Measurements from ENCODE around the gene NEUROD1.

Gene NEUROD1

DNA sequence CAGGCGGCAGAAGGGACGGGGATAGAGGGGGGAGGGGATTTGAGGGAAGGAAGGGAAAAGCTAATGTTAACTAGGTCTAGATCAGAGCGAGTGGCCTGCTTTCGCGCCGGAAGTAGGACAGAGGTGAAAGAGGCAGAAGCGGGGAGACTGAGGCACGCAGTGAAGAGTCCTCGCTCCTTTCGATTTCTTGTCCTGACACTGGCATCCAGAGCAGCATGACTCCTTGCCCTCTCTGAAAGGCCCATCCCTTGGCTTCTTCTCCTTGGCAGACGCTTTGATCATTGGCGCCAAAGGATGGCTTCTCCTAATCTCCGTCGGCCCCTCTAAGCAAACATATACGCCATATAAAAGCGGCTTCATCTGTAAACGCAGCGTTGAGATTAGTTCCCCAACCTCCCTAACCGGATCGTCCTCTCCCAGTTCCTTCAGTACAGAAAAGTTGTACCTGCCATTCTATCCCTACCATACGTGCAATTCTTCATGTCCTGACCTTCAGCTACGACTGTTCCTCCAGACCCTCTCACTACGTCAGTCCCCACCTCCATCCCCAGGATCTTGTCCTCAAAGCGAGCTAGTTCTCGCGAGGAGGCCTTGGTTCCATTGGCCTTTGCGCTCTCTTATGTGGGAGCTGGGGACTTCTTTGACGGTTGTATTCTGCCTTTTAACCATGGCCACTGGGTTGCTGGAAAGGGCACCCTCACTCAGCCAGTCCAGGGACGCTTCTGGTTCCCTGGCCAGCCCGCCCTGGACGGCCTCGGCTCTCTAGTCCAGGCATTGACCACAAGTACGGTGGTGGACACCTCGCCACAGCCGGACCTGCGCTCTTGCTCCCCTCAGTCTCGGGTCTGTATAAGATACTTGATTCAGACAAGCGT is 857 bp upstream of the NEUROD1 start:
- no peak for DNase-seq (ENCODE audit: low read depth)

DNA sequence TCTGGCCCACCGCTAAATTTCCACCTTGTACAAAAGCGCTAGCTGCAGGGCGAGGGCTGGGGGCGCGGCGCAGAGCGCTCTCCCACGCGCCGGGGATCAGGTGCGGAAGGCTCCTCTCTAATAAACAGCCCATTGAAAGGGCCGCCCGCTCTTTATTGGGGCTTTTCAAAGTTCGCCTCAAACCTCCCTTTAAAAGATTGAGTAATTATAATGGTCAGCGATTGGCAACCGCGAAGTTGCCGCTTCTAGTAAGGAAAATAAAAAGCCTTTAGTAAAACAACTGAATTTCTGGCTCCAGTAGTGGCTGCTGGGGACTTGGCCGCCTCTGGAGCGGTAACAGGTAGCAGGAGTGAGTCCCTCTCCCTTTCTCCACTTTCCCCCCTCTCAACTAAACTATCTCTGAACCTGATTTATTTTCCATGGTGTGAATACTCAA is 755 bp downstream of the NEUROD1 start:
- DNase-seq (ENCODE audit: low read depth), result no peak

DNA sequence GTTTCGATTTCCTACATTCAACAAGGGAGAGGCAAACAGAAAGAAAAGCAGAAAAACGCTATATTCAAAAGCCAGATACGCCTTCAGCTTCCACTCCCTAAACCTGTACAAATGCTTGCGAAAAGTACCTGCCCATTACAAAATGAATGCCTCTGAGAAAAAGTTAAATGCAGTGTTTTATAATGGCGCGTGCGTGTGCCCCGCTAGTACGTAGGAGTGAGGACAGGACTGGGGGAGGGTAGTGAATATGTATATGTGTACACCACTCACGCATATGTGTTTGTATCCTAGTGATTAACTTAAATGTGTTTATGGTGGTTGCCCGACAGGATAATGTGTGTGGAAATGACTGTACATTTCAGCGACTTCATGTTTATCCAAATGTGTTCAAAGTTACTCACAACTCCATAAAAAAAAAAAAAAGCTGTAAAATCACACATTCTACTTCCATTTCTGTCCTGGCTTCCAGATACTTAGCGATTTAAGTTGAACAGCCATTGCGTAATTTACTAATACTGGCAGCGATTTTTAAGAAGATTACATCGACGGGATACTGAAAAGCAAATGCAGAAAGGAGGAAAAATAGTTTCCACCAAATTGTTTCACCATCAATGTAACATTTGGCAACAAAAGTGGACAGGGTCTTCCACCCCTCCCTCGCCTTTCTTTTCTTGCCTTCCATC is 1.3 kb downstream of the NEUROD1 start:
- no peak for DNase-seq (ENCODE audit: low read depth)

DNA sequence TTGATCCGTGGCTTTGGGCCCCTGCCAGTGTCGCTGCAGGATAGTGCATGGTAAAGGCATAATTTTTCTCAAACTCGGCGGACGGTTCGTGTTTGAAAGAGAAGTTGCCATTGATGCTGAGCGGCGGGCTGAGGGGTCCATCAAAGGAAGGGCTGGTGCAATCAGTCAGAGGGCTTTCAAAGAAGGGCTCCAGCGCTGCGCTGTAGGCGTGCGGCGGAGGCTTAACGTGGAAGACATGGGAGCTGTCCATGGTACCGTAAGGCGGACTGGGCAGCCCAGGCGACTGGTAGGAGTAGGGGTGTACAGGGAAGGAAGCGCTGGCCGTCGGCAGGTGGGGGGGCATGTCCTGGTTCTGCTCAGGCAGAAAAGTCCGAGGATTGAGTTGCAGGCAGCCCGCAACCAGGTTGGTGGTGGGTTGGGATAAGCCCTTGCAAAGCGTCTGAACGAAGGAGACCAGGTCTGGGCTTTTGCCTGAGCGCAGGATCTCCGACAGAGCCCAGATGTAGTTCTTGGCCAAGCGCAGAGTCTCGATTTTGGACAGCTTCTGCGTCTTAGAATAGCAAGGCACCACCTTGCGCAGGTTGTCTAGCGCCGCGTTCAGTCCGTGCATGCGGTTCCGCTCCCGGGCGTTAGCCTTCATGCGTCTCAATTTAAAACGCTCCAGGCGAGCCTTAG is 2.3 kb downstream of the NEUROD1 start:
- DNase-seq (ENCODE audit: low read depth), result no peak

DNA sequence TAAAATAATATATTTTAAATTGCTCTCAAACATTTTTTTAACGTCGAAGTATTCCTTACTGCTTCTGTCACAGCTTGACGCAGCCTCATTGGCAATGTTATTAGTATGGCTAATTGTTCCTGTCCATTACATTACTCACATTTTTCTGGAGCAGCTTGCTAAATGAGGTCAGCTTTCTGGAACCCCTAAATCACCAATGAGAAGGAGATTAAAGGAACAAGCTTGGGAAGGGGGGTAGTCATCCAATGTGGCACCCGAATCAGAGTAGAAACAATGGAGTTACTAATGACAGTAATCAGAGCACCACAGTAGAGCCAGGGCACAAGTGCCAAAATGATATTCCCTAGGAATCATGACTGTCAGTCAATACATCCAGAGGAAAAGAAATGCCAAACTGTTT is 5.1 kb downstream of the NEUROD1 start:
- DNase-seq (ENCODE audit: low read depth), result no peak

DNA sequence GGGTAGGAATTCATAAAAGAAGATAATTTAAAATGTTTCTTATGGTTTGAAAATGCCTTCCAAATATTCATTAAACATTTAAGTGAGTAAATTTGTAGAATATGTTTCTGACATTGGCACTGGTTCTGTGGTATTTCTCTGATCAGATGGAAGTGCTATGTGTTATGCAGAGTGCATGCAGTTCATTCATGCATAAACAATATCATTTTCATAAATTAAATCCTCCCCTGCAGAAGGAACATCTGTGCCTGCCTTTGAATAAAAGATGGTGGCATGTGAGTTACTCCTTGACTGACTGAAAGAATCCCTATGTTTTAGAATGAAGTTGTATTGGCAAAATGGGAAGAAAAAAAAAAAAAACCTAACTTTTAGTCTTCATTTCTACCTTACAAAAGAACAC is 5.9 kb downstream of the NEUROD1 start:
- DNase-seq (ENCODE audit: low read depth), result no peak

DNA sequence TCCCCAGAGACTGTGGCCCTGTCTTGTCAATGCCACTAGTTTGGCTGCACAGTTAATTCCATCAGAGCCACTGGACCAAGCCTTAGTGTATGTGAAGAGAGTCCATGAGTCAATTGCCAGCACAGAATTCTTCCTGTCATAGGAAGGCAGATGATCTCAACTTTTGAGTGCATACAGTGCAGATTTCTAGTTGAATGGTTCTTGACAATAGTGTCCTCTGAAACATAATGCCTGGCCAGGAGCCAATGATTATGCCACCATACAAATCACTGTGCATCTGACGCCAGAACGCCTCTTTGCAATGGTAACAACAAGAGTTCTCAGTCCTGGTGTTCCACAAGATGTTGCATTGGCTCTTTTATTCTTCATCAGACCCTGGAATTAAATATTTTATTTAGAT is 7.1 kb downstream of the NEUROD1 start:
- DNase-seq (ENCODE audit: low read depth), result no peak

DNA sequence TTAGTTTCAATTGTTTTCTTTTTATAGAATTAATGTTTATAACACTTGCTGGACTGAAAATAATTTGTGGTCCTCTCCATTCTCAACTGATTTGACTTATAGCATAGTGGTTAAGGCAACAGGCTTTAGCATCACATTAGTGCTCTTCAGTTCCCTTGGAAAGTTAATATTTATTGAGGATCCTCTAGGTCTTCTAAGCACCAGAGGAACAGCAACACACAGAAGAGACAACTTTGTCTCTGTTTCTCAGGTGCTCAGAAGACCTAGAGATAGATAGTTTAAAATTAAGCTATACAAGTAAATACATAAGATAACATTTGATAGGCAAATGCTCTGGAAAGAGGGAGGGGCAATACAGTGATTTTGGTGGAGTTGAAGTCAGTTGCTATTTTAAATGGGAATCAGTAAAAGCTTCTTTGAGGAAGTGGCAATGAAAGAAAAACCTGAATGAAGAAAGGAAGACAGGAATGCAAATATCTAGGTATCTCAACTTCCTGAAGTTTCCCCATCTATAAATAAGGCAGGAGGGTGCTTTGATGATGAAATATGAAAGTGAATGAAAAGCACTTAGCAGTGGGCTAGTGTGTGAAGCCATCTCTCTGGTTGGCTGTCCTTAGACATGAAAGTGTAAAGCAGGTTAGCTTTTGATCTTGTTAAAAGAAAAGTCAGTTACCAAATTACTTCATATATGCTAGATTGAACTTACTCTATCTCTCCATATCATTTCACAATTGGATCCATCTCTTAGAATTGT is 7.9 kb downstream of the NEUROD1 start:
- no peak for DNase-seq (ENCODE audit: low read depth)

DNA sequence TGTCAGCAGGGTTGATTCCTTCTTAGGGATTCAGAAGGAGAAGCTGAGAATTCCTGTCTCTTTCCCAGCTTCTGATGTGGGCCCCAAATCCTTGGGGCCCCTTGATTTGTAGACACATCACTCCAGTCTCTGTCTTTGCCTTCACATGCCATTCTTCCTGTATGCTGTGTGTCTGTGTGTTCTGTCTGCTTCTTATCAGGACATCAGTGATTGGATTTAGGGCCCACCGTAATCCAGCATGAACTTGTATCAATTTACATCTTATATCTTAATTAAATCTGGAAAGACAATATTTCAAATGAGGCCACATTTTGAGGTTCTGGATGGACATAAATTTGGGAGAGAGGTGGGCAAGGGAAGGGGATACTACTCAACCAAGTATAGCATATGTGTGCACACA is 9.7 kb downstream of the NEUROD1 start:
- DNase-seq (ENCODE audit: low read depth), result no peak

DNA sequence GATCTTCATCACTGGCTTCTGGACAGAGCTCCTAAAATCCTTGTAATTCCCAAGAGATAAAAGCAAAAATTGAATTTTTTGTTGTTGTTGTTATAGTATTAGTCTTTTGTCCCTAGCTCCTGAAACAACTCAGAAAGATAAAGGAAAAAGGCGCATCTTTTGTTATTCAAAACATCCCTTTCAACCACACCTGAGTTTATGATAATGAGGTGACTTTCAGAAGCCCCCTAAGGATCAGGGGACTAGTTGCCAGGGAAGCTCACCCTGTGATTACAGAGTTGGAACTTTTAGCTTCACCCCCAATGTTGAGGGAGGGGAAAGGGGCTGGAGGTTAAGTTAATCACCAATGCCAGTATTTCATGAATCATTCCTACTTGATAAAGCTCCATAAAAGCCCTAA is 13.1 kb downstream of the NEUROD1 start:
- no peak for DNase-seq (ENCODE audit: low read depth)

DNA sequence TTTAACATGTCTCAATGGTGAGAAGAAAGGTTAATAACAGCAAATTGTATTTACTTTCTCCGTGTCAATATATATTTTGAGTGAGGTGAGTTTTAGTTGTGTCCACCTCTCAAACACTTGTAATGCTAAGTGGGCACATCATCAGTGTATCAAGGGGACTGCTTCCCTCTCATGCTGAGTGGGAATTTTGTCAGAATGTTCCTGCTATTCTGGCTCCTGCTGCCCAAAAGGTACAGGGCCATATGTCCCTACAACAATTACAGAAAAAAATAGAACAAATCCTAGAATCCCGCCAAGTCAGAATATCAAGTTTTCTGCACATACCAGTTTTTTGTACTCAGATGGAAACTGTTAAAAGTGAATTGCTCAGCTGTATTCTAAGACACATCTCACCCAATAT is 18.0 kb downstream of the NEUROD1 start:
- DNase-seq (ENCODE audit: low read depth), result no peak

DNA sequence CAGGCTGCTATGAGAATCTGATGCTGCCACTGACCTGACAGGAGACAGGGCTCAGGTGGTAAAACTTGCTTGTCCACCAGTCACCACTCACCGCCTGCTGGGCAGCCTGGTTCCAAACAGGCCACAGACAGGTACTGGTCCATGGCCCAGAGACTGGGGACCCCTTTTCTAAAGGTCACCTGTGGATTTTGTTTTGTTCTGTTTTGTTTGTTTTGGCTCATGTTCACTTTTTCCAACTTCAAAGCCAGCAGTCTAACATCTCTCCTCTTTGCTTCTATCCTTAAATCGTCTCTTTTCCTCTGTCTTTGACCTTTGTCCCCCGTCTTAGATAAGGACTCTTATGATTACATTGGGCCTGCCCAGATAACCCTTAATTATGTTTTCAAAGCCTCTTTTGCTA is 20.1 kb downstream of the NEUROD1 start:
- DNase-seq (ENCODE audit: low read depth), result no peak

DNA sequence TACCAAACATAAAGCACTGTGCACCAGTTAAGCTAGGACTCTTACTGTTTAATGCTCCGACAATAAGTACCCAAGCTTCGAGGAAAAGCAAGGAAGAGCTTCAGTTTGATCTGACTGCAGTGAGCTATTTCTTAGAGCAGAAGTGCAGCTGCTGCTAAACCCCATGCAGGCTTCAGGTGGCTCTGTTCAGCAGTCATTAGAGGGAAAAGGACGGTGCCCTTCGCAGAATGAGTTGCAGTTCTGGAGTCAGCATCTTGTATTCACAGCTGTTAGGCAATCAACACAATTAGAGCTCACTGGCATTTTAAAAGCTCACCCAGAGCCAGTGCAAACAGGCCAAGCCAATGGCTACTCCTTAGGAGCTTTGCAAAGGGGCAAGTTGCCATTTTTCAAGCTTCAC is 21.9 kb downstream of the NEUROD1 start:
- no peak for DNase-seq (ENCODE audit: low read depth)

DNA sequence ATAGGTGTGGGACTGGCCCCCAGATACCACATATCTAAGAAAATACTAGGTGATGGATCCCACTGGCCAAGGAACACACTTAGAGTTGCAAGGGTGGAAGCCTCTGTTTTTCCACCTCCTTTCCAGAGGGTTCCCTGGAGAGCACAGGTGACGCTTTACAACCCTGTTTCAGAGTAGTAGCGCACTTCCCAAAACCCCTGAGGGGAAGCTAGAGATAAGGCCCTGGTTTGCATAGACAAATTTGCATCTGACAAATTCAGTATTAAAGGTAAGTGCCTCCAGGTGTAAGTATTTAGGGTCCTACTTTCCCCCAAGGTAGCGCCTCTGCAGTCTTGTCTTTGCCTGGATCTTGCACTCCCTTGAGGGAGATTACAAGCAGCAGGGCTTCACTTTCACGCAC is 22.9 kb downstream of the NEUROD1 start:
- DNase-seq (ENCODE audit: low read depth), result no peak

DNA sequence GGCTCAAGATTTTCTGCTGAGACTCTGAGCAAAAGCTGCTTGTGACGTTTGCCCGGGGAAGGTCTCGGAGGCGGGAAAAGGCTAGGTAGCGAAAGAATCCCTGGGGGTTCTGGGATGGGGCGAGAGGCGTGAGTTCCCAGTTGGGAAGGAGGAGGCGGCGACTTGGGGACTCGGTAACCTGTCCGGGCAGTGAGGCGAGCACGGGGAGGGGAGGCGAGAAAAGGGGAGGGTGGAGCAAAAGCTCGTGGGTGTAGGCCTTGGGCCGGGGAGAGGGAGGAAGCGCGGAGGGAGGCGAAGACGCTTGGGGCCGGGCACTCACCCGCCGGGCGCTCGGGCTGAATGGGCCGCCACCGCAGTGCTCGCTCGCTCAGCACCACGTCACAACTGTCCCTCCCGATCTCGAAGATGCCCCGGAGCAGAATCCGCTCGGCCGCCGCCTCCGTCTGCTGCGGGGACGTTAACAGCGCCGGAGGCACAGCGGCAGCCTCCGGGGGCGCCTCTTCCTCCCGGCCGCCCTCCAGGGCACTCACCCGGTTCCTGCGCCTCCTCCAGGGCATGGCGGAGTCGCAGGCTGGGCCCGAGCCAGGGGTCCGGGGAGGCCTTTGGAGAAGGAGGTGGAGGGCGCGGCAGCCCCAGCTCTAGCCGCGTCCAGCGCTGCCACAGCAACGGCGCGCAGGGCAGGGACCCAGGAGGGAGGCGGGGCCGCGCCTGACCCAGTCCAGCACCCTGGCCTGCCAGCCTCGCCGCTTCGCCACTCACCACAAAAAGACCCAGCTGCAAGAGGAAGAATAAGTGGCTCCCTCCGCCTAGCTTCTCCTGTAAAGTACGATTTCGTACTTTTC is 23.6 kb downstream of the NEUROD1 start, which contains the start of gene CERKL:
TSS of gene CERKL (minus strand) at position 656 of the 842 bp plus-strand sequence. CDS start at position 557, 99 bp downstream.
- no peak for DNase-seq (ENCODE audit: low read depth)

DNA sequence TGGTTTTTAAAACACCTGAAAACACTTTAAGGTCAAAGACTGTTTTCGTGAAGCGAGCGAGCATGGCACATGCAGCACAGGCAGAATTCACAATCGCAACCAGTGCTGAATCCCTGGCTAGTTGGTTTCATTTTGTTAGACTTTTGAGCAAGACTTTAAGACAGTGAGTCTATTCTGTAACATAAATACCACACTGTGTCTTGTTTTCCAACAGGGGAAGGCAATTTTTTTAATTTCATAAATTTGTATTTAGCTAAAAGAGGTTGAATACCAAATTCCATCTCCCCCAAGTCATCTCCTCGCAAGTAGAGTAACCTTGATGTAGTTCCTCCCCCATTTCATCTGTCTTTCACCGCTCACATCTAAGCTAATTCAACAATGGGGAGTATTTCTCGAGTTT is 24.8 kb downstream of the NEUROD1 start:
- no peak for DNase-seq (ENCODE audit: low read depth)

DNA sequence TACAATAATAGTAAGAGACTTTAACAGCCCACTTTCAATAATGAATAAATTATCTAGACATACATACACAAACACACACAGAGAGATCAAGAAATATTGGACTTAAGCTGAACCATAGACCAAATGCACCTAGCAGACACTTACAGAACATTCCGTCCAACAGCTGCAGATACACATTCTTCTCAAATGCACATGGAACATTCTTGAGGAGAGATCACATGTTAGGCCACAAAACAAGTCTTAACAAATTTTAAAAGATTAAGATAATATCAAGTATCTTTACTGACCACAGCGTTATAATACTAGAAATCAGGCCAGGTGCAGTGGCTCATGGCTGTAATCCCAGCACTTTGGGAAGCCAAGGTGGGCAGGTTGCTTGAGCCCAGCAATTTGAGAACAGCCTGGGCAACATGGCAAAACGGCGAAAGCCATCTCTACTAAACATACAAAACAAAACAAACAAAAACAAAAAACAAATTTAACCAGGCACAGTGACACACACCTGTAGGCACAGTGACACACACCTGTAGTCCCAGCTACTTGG is 30.8 kb downstream of the NEUROD1 start:
- no peak for DNase-seq (ENCODE audit: low read depth)

DNA sequence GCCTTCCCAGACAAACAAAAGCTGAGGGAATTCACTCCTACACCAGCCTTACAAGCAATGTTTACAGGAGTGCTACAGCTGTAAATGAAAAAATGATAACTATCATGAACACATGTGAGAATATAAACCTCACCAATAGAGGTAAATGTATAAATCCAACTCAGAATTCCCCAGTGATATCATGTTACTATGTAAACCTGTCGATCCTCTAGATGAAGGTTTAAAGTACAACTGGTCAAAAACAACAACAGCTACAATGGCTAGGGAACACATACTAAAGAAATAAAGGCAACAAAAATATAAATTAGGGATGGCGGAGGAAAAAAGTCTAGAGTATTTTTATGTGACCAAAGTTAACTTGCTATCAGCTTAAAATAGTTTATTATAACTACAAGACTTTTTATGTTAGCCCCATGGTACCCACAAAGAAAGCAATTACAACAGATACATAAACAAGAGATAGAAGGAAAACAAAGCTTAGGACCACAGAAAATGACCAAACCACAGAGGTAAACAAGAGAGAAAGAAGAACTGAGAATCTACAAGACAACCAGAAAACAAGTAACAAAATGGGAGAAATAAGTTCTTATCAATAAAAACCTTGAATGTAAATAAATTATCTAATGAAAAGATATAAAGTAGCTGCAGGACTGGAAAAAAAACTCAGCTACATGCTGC is 31.7 kb downstream of the NEUROD1 start:
- DNase-seq (ENCODE audit: low read depth), result no peak

DNA sequence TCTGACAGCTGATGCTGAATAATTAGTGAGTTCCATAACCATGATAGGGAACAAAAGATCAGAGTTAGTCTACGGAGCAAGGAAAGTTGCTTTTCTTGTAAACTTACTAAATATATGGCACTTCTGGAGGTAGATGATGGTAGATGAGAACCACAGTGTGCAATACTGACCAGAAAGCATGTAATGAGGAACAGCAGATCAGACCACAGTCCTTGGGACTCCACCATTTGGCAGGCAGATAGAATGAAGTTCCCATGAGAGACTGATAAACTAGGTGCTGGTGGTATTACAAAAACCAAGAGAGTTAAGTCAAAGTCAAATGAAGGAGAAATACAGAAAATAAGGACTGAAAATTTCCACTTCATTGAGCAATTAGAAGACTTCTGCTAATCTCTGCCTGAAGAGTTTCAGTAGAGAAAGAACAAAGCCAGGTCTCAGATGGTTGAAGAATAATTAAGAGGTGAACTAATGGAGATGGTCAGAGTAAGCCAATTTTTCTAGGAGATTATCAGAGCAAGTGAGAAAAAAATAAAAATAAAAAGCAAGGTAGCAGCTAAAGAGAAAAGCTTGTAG is 33.8 kb downstream of the NEUROD1 start:
- no peak for DNase-seq (ENCODE audit: low read depth)

DNA sequence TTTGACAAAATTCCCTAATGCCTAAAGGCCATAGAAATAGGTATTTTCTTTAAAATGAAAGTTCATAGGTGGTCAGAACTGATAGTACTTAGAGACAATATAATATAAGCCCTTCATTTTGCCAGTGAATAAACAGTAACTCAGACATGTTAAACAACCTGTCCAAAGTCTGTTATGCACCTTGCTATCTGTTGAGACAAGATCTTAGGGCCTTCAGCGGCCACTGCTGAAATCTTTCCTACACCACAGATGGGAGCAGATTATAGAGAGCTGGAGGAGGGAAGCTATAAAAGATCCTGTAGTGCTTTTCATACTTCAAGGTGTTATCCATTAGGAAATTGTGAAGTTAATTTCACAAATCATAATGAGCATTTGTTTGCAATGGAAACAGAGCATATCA is 37.2 kb downstream of the NEUROD1 start:
- DNase-seq (ENCODE audit: low read depth), result no peak

Data from stimulated activated CD8-positive, alpha-beta memory T cell treated with anti-CD3 and anti-CD28 coated beads, Interleukin-7, amount 100 ng/mL, for 24 hours (primary cell).